OCI-LY1 (cell line): Measurements from ENCODE around the gene DHX32.
"Not testable (repeated sequence)": the region's sequence is repeated elsewhere in the genome, so short reads cannot be mapped to it uniquely, and the experiment has no call there.

Source experiments
- CTCF ChIP-seq: fragments of 200-600 bp; sonication (generic), shearing (Covaris generic); IDR thresholded peaks from 2 replicates; pipeline ENCODE4 v1.5.1; 2017; ENCODE audit warnings: mild to moderate bottlenecking, antibody characterized with exemption, low read length, moderate library complexity, mixed read lengths
- EZH2 ChIP-seq: fragments of 200-600 bp; sonication (generic), shearing (Covaris generic); IDR thresholded peaks from 2 replicates; pipeline ENCODE4 v1.8.0; 2017; ENCODE audit warnings: borderline replicate concordance, mixed run types, mild to moderate bottlenecking, antibody characterized with exemption, low read length, moderate library complexity, mixed read lengths

- TF ChIP-seq CTCF, EZH2: not testable (repeated sequence)
Measured at GRCh38 chr10:125894176-125894575, 13.1 kb upstream of the DHX32 start.
